HCT116 (cell line): ENCODE results near the gene S100A10. TPM values are rescaled to one million over a fixed set of nuclear protein-coding genes. Genes with fewer than 3 reads are reported as not detected.

Experiments
- ATAC-seq: fragments of 200-7000 bp; cut with Tn5 transposase; 2 replicates; pipeline ENCODE4 v1.9.1; 2020; ENCODE audit warnings: mild to moderate bottlenecking, moderate library complexity
- BruUV-seq: library from RNA; stranded (reverse); fragments of 400-500 nt; replicated peaks from 2 replicates; lab custom pipeline; 2021; lab: Mats Ljungman, UMichigan
- CTCF ChIA-PET: fragments of 300-600 bp; sonication (Branson Sonifier 250); formaldehyde crosslinking; loops from one replicate; lab custom pipeline; 2021; ENCODE audit warnings: antibody characterized with exemption; lab: Charles Lee
- POLR2A ChIA-PET: fragments of 300-600, 350-600 bp; sonication (Branson Sonifier 250); formaldehyde crosslinking; loops from one replicate; lab custom pipeline; 2021; ENCODE audit warnings: antibody characterized with exemption; lab: Charles Lee
- RAD21 ChIA-PET, 2 experiments: fragments of 300-600 bp; sonication (Branson Sonifier 250); formaldehyde crosslinking; loops; one replicate each; lab custom pipeline; 2023; ENCODE audit warnings: low total read pairs in 2 of 2; ENCODE audit not compliant: uncharacterized antibody in 2 of 2, unreplicated experiment in 2 of 2, low non-redundant PET in 1 of 2; lab: Charles Lee
- DNase-seq: peaks from one replicate; pipeline ENCODE4 v3.0.0-alpha.2; 2010; ENCODE audit warnings: low read depth, low spot score
- H2AFZ ChIP-seq: fragments of 200-600 bp; shearing (Covaris generic), sonication (generic); 2 replicates; pipeline ENCODE4 v1.6.1; 2017; ENCODE audit warnings: low read depth, mixed run types, mixed read lengths, antibody characterized with exemption, low read length; ENCODE audit not compliant: poor library complexity, severe bottlenecking
- H3K27ac ChIP-seq: 2 replicates; pipeline ENCODE4 v1.5.1; 2012; ENCODE audit warnings: low read depth, low read length
- H3K27me3 ChIP-seq: fragments of 200-600 bp; sonication (generic); 2 replicates; pipeline ENCODE4 v1.6.1; 2016; ENCODE audit warnings: mixed run types, low read length, mixed read lengths; ENCODE audit not compliant: insufficient read depth
- H3K36me3 ChIP-seq, 2 experiments: fragments of 200-500 bp in 1 of 2; fragments of 200-600 bp in 1 of 2; sonication (Bioruptor generic) in 1 of 2; sonication (generic) in 1 of 2; 2 replicates each; pipeline versions ENCODE4 v1.5.1 to v1.6.1; 2014 to 2016; ENCODE audit warnings: low read length in 2 of 2, inconsistent platforms in 1 of 2, mixed read lengths in 1 of 2, mixed run types in 1 of 2; ENCODE audit not compliant: insufficient read depth in 2 of 2, control insufficient read depth in 1 of 2
- H3K4me1 ChIP-seq, 2 experiments: fragments of 200-600 bp in 1 of 2; sonication (generic) in 1 of 2; 2 replicates each; pipeline versions ENCODE4 v1.5.1 to v1.6.1; 2012 to 2017; ENCODE audit warnings: low read length in 2 of 2, inconsistent platforms in 1 of 2, mild to moderate bottlenecking in 1 of 2, mixed read lengths in 1 of 2, mixed run types in 1 of 2, moderate library complexity in 1 of 2; ENCODE audit not compliant: insufficient read depth in 2 of 2, control insufficient read depth in 1 of 2
- H3K4me2 ChIP-seq: fragments of 200-600 bp; sonication (generic); 2 replicates; pipeline ENCODE4 v1.6.1; 2017; ENCODE audit warnings: mixed run types, low read length, mixed read lengths
- H3K4me3 ChIP-seq, 2 experiments: fragments of 200-600 bp in 1 of 2; sonication (generic) in 1 of 2; replicated peaks in 1 of 2; 2 replicates each; pipeline ENCODE4 v1.5.1; 2011 to 2016; ENCODE audit warnings: low read length in 2 of 2, control low read depth in 1 of 2, low read depth in 1 of 2, mild to moderate bottlenecking in 1 of 2, mixed read lengths in 1 of 2, mixed run types in 1 of 2
- H3K79me2 ChIP-seq: fragments of 200-600 bp; sonication (generic); 2 replicates; pipeline ENCODE4 v1.6.1; 2017; ENCODE audit warnings: mild to moderate bottlenecking, mixed run types, low read length, moderate library complexity, mixed read lengths; ENCODE audit not compliant: insufficient read depth
- H3K9ac ChIP-seq: fragments of 200-600 bp; sonication (generic); 2 replicates; pipeline ENCODE4 v1.6.1; 2016; ENCODE audit warnings: low read length, mixed read lengths
- H3K9me2 ChIP-seq: fragments of 200-600 bp; sonication (generic), shearing (Covaris generic); 2 replicates; pipeline ENCODE4 v1.6.1; 2017; ENCODE audit warnings: mixed run types, mild to moderate bottlenecking, moderate library complexity; ENCODE audit not compliant: insufficient read depth
- H3K9me3 ChIP-seq, 2 experiments: fragments of 200-500 bp in 1 of 2; fragments of 200-600 bp in 1 of 2; sonication (Bioruptor generic) in 1 of 2; sonication (generic) in 1 of 2; 2 replicates each; pipeline ENCODE4 v1.6.1; 2014 to 2017; ENCODE audit warnings: low read length in 2 of 2, mixed read lengths in 2 of 2, inconsistent platforms in 1 of 2, low read depth in 1 of 2, mild to moderate bottlenecking in 1 of 2, mixed run types in 1 of 2, moderate library complexity in 1 of 2; ENCODE audit not compliant: control insufficient read depth in 1 of 2, insufficient read depth in 1 of 2
- H4K20me1 ChIP-seq: fragments of 200-600 bp; sonication (generic), shearing (Covaris generic); 2 replicates; pipeline ENCODE4 v1.6.1; 2017; ENCODE audit warnings: mixed run types, mild to moderate bottlenecking, moderate library complexity; ENCODE audit not compliant: insufficient read depth
- CBX3 ChIP-seq: IDR thresholded peaks from 2 replicates; pipeline ENCODE4 v1.6.1; 2012; ENCODE audit warnings: low read depth
- EGR1 ChIP-seq: IDR thresholded peaks from 2 replicates; pipeline ENCODE4 v1.6.1; 2012; ENCODE audit warnings: low read depth
- RAD21 ChIP-seq: IDR thresholded peaks from 2 replicates; pipeline ENCODE4 v1.6.1; 2012; ENCODE audit warnings: low read depth, mild to moderate bottlenecking
- ZFX ChIP-seq: fragments of 450-650 bp; IDR thresholded peaks from 2 replicates; pipeline ENCODE4 v1.6.1; 2017
- ZNF274 ChIP-seq: fragments of 200-500 bp; sonication (Bioruptor generic); IDR thresholded peaks from 2 replicates; pipeline ENCODE4 v1.6.1; 2014; ENCODE audit warnings: mild to moderate bottlenecking, low read depth, low read length, inconsistent platforms
- intact Hi-C: fragments of 100-400 bp; cut with micrococcal nuclease; formaldehyde crosslinking; loops from 2 replicates; pipeline ENCODE4 v1.10.0; 2022
- total RNA-seq: library from RNA; stranded (reverse); gene quantifications from one replicate; pipeline ENCODE4 v1.2.1, GENCODE V29; 2021; ENCODE audit not compliant: unreplicated experiment
- TF ChIP-seq, protein P1 (sequence below), 3 experiments: fragments of 200-600 bp in 1 of 3; sonication (generic) in 1 of 3; IDR thresholded peaks in 2 of 3; conservative IDR thresholded peaks in 1 of 3; 2 replicates each; pipeline ENCODE4 v1.5.1; 2012 to 2017; ENCODE audit warnings: low read depth in 2 of 3, low read length in 2 of 3, antibody characterized with exemption in 1 of 3, borderline replicate concordance in 1 of 3, control low read depth in 1 of 3, mild to moderate bottlenecking in 1 of 3, mixed read lengths in 1 of 3, mixed run types in 1 of 3, moderate library complexity in 1 of 3; ENCODE audit not compliant: insufficient read depth in 1 of 3

Gene S100A10
- total RNA-seq, 1 experiment from 2014 or later, result 340 TPM

DNA sequence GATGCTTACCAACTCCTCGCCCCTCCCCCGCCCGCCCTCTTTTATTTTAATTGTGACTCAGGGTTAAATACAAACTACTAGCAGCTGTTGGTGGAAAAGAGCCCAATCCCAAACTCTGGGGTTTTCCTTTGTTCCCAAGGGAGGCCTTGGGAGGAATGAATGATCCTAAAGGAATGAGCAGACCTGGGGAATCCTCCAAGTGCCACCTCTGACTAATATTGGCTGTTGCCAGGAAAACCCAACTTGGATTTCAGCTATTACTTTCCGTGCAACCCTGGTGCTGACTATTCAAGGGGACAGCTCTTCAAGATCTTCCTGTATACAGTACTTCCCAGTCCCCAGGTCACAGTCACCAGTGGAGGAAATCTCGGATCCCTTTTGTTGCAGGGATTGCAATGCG is 1.3 kb upstream of the S100A10 start (continued):
- TF ChIP-seq, protein P1, sequence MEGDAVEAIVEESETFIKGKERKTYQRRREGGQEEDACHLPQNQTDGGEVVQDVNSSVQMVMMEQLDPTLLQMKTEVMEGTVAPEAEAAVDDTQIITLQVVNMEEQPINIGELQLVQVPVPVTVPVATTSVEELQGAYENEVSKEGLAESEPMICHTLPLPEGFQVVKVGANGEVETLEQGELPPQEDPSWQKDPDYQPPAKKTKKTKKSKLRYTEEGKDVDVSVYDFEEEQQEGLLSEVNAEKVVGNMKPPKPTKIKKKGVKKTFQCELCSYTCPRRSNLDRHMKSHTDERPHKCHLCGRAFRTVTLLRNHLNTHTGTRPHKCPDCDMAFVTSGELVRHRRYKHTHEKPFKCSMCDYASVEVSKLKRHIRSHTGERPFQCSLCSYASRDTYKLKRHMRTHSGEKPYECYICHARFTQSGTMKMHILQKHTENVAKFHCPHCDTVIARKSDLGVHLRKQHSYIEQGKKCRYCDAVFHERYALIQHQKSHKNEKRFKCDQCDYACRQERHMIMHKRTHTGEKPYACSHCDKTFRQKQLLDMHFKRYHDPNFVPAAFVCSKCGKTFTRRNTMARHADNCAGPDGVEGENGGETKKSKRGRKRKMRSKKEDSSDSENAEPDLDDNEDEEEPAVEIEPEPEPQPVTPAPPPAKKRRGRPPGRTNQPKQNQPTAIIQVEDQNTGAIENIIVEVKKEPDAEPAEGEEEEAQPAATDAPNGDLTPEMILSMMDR (IDR thresholded peaks at IDR 0.05 in 2 of 3, conservative IDR thresholded peaks at IDR 0.05 in 1 of 3; ENCODE audit: borderline replicate concordance in 1 of 3, insufficient read depth in 1 of 3, low read depth in 2 of 3, low read length in 2 of 3), result no peak
- TF ChIP-seq ZNF274 (no peak), CBX3 (no peak), EGR1 (no peak)

DNA sequence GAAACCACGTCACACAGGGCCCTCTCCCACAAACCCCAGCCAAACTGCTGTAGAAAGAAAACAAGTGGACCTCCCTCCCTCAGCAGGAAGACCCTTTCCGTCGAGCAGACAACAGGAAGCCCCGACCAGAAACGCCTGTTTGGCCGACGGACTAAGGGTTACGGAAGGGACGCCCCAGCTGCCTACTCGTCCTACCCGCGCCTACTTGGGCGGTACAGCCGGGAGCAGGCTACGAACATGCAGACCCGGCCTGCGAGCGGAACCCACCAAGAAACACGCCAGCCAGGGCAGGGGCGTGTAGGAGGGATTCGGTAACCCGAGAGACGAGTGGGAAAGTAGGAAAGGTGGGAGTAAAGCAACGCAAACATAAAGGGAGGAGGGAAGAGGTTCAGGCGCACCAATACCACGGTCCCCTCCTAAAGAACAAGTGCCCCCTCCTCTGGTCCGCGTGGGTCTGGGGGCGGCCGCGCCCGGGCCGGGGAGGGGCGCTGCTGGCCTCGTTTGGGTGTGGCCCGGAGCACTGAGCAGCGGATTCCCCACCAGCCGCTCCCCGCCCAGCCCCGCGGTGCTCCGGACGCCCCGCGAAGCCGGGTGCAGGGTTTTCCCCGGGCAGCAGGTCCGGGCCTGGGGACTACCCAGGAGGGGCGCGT is 450 bp downstream of the S100A10 start:
- ATAC-seq, result peak; percentile 3

More for the DNA sequence above, 450 bp downstream of the S100A10 start:
- peak overlapping the region; percentile 95 for H3K9ac ChIP-seq
- peak overlapping the region; percentile 91 to 92 for H3K4me3 ChIP-seq
- peak overlapping the region; percentile 81 for H3K4me2 ChIP-seq
- peaks cover 58 to 77% of the 10 kb centered on the region in 2 experiments for H3K4me1 ChIP-seq
- intact Hi-C loops, result loop anchor here (2.0 kb wide), 1 partner anchor 48 kb away; no protein-coding TSS in a partner anchor
- no peaks in the 10 kb centered on the region for H3K9me3 ChIP-seq
- H3K27me3 ChIP-seq, result no peaks in the 10 kb centered on the region
- H2AFZ ChIP-seq, result no peak overlapping the region
- H3K36me3 ChIP-seq, result no peaks in the 10 kb centered on the region
- H3K79me2 ChIP-seq, result peaks cover 51% of the 10 kb centered on the region
- H3K27ac ChIP-seq, result peak overlapping the region; percentile 87
- ChIA-PET POLR2A (interaction anchor here (0.9 to 1.8 kb wide), 9 partner anchors 8 to 85 kb away, joined by 3 to 8 read pairs (median 6); partner anchors contain the start of gene THEM4), CTCF (interaction anchor here (1.0 to 5.3 kb wide), 5 partner anchors 8 to 41 kb away, joined by 3 to 84 read pairs (median 3); no protein-coding TSS in a partner anchor)
- no peak for DNase-seq
- TF ChIP-seq ZFX (peak; percentile 37; the same call in 1 of the 2 replicates), RAD21 (no peak)
- TF ChIP-seq, all 23 proteins: peak for 1
- BruUV-seq, result TSS peak; percentile 95
- Histone ChIP-seq H3K9me2 (no peaks in the 10 kb centered on the region), H4K20me1 (peaks cover 21% of the 10 kb centered on the region; the same call in 1 of the 2 replicates)
- RAD21 ChIA-PET, result interaction anchor here (0.7 to 1.0 kb wide), 3 partner anchors 8 to 25 kb away, joined by 3 to 4 read pairs (median 3); no protein-coding TSS in a partner anchor
